ENCODE measurements around the gene SLC19A1.

SLC19A1 gene

DNA sequence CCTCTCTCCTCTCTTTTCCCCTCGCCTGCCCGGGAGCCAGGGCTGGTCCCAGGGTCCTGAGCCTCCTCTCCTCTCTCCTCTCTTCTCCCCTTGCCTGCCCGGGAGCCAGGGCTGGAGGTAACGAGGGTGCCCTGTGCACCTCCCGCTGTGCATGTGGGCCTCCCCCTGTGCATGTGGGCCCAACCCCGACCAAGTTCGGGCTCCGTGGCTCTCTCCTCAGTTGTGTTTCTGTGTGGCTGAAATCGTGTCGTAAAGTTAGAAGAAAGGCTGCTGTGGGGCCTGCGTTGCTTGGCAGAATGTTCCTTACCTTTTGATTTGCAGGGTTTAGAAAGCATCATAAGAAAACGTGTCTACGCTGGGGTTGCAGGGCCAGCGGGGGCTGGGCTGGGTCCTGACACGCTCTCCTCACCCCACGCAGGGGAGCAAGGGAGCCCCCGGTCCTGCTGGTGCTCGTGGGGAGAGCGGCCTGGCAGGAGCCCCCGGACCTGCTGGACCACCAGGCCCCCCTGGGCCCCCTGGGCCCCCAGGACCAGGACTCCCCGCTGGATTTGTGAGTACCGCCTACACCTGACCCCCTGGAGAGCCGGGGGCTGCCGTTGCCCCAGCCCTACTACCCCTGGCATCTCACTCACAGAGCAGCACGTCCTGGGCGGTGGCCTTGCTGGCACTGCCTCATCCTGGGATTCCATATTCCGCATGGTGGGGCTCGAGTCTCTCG, 55.6 kb downstream of the SLC19A1 start:
- Histone ChIP-seq H3K27ac (ENCODE audit: low read length) (no peak overlapping the region), H3K4me3 (ENCODE audit: low read length) (no peak overlapping the region), H3K27me3 (ENCODE audit: control insufficient read depth, insufficient read depth, low read length) (no peaks in the 10 kb centered on the region), H3K36me3 (ENCODE audit: control insufficient read depth, low read depth, low read length) (peaks cover 30% of the 10 kb centered on the region), H3K9me3 (ENCODE audit: control insufficient read depth, low read depth, low read length) (no peaks in the 10 kb centered on the region), H3K4me1 (ENCODE audit: control insufficient read depth, low read depth, low read length) (peaks cover 9% of the 10 kb centered on the region), H3K9ac (ENCODE audit: low read length) (no peak overlapping the region)

DNA sequence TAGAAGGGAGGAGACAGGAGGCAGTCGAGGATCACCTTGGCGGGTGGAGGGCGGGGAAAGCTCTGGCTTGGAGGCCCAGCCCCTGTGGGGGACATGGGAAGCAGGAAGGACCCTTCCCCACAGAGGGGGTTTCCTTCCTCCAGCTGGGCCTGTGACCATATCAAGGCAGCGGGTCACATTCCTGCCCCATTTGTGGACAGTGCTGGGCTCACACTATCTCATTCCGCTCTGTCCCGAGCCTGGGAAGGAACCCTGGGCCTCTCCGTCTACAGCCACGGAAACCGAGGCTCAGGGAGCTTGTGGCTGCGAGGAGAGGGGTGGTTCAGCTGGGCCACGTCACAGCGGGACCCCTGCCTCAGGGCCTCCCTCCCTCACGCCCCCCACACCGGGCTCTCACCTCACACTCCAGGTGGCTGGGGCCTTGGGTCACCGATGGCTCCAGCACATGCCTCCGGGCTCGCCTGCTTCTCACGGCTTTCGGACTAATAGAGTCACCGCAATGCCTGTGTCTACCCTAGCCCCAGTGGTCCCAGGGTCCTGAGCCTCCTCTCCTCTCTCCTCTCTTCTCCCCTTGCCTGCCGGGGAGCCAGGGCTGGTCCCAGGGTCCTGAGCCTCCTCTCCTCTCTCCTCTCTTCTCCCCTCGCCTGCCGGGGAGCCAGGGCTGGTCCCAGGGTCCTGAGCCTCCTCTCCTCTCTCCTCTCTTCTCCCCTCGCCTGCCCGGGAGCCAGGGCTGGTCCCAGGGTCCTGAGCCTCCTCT, 56.4 kb downstream of the SLC19A1 start:
- peaks cover 30% of the 10 kb centered on the region for H3K36me3 ChIP-seq (ENCODE audit: control insufficient read depth, low read depth, low read length)
- no peak overlapping the region for H3K27ac ChIP-seq (ENCODE audit: low read length)
- peaks cover 9% of the 10 kb centered on the region for H3K4me1 ChIP-seq (ENCODE audit: control insufficient read depth, low read depth, low read length)

GRCh38 chr21:45484318-45484717, 57.9 kb downstream of the SLC19A1 start:
- Histone ChIP-seq H3K27me3 (ENCODE audit: control insufficient read depth, insufficient read depth, low read length) (no peaks in the 10 kb centered on the region), H3K27ac (ENCODE audit: low read length) (no peak overlapping the region), H3K36me3 (ENCODE audit: control insufficient read depth, low read depth, low read length) (peaks cover 31% of the 10 kb centered on the region), H3K4me1 (ENCODE audit: control insufficient read depth, low read depth, low read length) (peaks cover 9% of the 10 kb centered on the region), H3K9me3 (ENCODE audit: control insufficient read depth, low read depth, low read length) (no peaks in the 10 kb centered on the region), H3K4me3 (ENCODE audit: low read length) (no peak overlapping the region), H3K9ac (ENCODE audit: low read length) (no peak overlapping the region)

More for the DNA sequence above, 56.4 kb downstream of the SLC19A1 start:
- H3K9me3 ChIP-seq (ENCODE audit: control insufficient read depth, low read depth, low read length), result no peaks in the 10 kb centered on the region
- no peak overlapping the region for H3K9ac ChIP-seq (ENCODE audit: low read length)
- H3K4me3 ChIP-seq (ENCODE audit: low read length), result no peak overlapping the region
- no peaks in the 10 kb centered on the region for H3K27me3 ChIP-seq (ENCODE audit: control insufficient read depth, insufficient read depth, low read length)

DNA sequence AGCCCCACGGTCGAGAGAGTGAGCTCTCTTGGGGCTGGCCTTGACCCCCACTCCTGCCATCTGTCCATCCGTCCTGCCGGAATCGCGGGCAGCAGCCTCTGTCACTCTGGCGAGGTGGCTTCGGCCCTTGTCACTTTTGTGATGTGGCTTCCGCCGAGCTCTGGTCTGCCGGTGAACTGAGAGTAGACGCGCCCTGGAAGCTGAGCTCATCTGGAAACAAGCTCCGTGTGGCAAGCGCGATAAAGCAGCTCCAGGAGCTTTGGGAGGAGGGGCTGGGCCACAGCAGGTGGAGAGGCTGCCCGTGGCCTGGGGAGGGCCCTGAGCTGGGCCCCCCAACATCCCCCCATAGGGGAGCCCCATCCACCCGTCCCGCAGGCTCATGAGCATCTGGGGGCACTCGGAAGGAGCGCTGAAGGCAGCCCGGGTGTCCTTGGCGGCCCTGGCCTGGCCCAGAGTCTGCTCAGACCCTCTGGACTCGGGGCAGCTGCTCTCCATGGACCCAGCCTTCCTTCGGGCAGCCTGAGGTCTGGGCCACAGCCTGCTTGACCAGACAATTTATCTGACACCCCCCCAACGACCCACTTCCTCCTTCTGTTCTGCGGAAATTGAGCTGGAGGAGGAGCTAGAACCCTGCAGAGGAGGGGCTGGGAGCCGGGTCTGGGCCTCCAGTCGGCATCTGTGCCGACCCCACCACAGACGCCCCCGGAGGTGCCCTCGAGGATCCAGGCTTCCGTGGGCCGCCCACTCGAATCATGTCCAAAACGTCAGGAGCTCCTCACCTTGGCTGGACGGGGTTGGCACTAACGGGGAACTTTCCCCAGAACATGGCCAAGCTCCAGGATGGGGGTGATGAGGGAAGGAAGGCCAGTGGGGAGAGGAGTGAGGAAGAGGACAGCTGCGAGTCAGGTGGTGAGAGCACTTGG, 59.1 kb downstream of the SLC19A1 start:
- Histone ChIP-seq H3K27me3 (ENCODE audit: control insufficient read depth, insufficient read depth, low read length) (no peaks in the 10 kb centered on the region), H3K4me3 (ENCODE audit: low read length) (no peak overlapping the region), H3K9me3 (ENCODE audit: control insufficient read depth, low read depth, low read length) (no peaks in the 10 kb centered on the region), H3K9ac (ENCODE audit: low read length) (no peak overlapping the region), H3K27ac (ENCODE audit: low read length) (no peak overlapping the region), H3K36me3 (ENCODE audit: control insufficient read depth, low read depth, low read length) (peaks cover 42% of the 10 kb centered on the region), H3K4me1 (ENCODE audit: control insufficient read depth, low read depth, low read length) (peaks cover 4% of the 10 kb centered on the region)

- Histone ChIP-seq H3K27ac (ENCODE audit: low read length) (no peak overlapping the region), H3K4me3 (ENCODE audit: low read length) (no peak overlapping the region), H3K27me3 (ENCODE audit: control insufficient read depth, insufficient read depth, low read length) (no peaks in the 10 kb centered on the region), H3K9ac (ENCODE audit: low read length) (no peak overlapping the region), H3K4me1 (ENCODE audit: control insufficient read depth, low read depth, low read length) (no peaks in the 10 kb centered on the region), H3K9me3 (ENCODE audit: control insufficient read depth, low read depth, low read length) (no peaks in the 10 kb centered on the region), H3K36me3 (ENCODE audit: control insufficient read depth, low read depth, low read length) (peaks cover 42% of the 10 kb centered on the region)
Observed at GRCh38 chr21:45481977-45482898, 60.0 kb downstream of the SLC19A1 start.

DNA sequence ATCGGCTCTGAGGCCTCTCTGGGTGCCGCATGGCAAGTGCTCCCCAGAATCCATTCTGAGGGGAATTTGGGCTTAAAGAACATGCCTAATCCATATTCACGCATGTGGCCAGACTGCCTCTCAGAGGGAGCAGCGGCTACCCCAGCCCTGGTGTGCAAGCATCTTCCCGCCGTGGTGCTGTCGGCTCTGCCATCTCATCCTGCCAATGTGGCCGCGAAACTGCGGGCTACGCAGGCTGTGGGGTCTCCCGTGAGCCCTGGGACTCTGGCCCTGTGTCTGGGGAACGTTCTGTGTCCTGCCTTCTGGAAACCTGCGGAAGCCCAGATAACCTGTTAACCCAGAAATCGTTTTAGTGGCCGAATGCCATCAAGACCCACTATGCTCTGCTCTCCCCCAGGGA, 60.7 kb downstream of the SLC19A1 start:
- Histone ChIP-seq H3K36me3 (ENCODE audit: control insufficient read depth, low read depth, low read length) (peaks cover 48% of the 10 kb centered on the region), H3K27me3 (ENCODE audit: control insufficient read depth, insufficient read depth, low read length) (no peaks in the 10 kb centered on the region), H3K4me3 (ENCODE audit: low read length) (no peak overlapping the region), H3K9me3 (ENCODE audit: control insufficient read depth, low read depth, low read length) (no peaks in the 10 kb centered on the region), H3K27ac (ENCODE audit: low read length) (no peak overlapping the region), H3K4me1 (ENCODE audit: control insufficient read depth, low read depth, low read length) (no peaks in the 10 kb centered on the region), H3K9ac (ENCODE audit: low read length) (no peak overlapping the region)

- no peak overlapping the region for H3K9ac ChIP-seq (ENCODE audit: low read length)
- H3K4me1 ChIP-seq (ENCODE audit: control insufficient read depth, low read depth, low read length), result no peaks in the 10 kb centered on the region
- no peak overlapping the region for H3K4me3 ChIP-seq (ENCODE audit: low read length)
- H3K36me3 ChIP-seq (ENCODE audit: control insufficient read depth, low read depth, low read length), result peaks cover 52% of the 10 kb centered on the region
- H3K9me3 ChIP-seq (ENCODE audit: control insufficient read depth, low read depth, low read length), result no peaks in the 10 kb centered on the region
- no peak overlapping the region for H3K27ac ChIP-seq (ENCODE audit: low read length)
- no peaks in the 10 kb centered on the region for H3K27me3 ChIP-seq (ENCODE audit: control insufficient read depth, insufficient read depth, low read length)
Observed at GRCh38 chr21:45480701-45481500, 61.3 kb downstream of the SLC19A1 start.

DNA sequence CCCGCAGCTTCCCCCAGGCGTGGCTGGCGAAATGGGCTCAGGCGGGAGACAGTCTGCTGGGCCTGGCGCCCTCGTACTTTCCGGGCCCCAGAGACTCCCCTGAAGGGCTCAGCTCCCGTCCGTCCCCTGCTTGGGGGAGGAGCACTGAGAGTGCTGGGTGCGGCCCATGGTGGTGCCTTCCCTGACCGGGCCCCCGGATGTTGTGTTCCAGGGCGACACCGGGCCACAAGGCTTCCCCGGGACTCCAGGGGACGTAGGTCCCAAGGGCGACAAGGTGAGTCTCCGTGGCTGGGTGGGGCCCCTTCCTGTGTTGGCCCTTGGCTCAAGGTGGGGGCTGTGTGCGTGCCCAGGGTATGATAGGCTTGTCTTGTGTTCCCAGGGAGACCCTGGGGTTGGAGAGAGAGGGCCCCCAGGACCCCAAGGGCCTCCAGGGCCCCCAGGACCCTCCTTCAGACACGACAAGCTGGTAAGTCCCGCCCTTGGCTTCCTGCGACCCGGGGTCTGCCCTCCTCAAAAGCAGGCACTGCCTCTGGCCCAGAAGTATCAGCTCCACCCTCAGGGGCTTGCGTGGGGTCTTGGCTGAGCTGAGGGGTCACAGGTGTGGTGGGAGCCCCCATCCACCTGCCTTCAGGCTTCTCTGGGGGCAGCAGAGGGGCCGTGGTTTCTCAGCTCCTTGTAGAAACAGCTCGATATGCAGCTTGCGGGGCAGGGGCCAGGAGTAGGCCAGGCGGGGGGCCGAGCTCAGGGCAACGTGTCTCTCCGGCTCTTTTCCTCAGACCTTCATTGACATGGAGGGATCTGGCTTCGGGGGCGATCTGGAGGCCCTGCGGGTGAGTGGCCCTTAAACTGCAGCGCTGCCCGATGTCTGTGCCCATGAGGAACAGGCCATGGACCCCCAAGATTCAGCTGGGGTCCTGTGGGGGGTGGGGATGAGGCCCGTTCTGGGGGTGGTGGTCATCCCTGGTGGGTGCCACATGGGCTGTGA, 62.3 kb downstream of the SLC19A1 start:
- Histone ChIP-seq H3K9ac (ENCODE audit: low read length) (no peak overlapping the region), H3K27ac (ENCODE audit: low read length) (no peak overlapping the region), H3K36me3 (ENCODE audit: control insufficient read depth, low read depth, low read length) (peaks cover 54% of the 10 kb centered on the region)

DNA sequence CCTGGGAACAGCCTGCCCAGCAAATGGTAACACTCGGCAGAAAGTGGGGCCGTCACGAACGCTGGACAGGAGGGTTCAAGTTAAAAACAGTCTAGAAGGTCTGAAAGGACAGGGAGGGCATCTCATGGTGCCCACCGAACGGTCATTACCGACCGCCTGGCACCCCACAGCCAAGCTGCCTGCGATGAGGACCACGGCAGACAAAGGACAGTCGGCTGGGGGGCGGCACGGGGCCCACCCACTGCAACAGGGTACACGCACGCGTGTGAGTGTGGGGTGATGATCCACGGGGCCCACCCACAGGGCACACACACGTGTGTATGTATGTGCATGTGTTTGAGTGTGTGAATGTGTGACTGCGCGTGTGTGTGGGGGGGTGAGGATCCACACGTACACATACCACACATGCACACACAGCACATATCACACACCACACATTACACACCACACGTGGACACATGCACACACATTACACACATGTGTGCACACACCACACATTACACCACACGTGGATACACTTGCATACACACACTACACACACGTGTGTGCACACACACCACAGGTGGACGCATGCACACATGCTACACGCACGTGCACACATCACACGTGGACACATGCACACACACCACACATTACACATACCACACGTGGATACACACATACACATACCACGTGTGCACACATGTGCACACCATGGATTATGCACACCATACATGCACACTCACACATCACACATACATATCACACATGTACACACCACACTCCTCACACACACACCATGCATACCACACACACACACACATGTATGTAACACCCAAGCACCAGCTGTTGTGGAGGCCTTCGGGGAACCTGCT, 63.2 kb downstream of the SLC19A1 start:
- Histone ChIP-seq H3K27ac (ENCODE audit: low read length) (no peak overlapping the region), H3K9me3 (ENCODE audit: control insufficient read depth, low read depth, low read length) (no peaks in the 10 kb centered on the region), H3K4me3 (ENCODE audit: low read length) (no peak overlapping the region)

More for the DNA sequence above, 62.3 kb downstream of the SLC19A1 start:
- H3K9me3 ChIP-seq (ENCODE audit: control insufficient read depth, low read depth, low read length), result no peaks in the 10 kb centered on the region
- H3K4me3 ChIP-seq (ENCODE audit: low read length), result no peak overlapping the region
- no peaks in the 10 kb centered on the region for H3K4me1 ChIP-seq (ENCODE audit: control insufficient read depth, low read depth, low read length)
- no peaks in the 10 kb centered on the region for H3K27me3 ChIP-seq (ENCODE audit: control insufficient read depth, insufficient read depth, low read length)

More for the DNA sequence above, 63.2 kb downstream of the SLC19A1 start:
- H3K27me3 ChIP-seq (ENCODE audit: control insufficient read depth, insufficient read depth, low read length), result no peaks in the 10 kb centered on the region
- no peak overlapping the region for H3K9ac ChIP-seq (ENCODE audit: low read length)
- no peaks in the 10 kb centered on the region for H3K4me1 ChIP-seq (ENCODE audit: control insufficient read depth, low read depth, low read length)
- H3K36me3 ChIP-seq (ENCODE audit: control insufficient read depth, low read depth, low read length), result peaks cover 55% of the 10 kb centered on the region

Measured in iPS-18a (cell line).